Umbilical cord (tissue), 2 donors: ENCODE data around the gene WWOX. TPM values are rescaled to one million over a fixed set of nuclear protein-coding genes. Genes with fewer than 3 reads are reported as not detected.

Experiments used
- DNase-seq: peaks from one replicate; pipeline ENCODE4 v3.0.0-alpha.2; 2015; ENCODE audit warnings: low spot score
- total RNA-seq: library from RNA; depleted of rRNA; stranded (reverse); fragments of >200 nt; gene quantifications from one replicate; pipeline ENCODE4 v1.2.3, GENCODE V29; 2014; ENCODE audit warnings: low replicate concordance; ENCODE audit not compliant: insufficient read depth

Gene WWOX
- total RNA-seq, 1 donor from 2014 or later, result 54.4 TPM

DNA sequence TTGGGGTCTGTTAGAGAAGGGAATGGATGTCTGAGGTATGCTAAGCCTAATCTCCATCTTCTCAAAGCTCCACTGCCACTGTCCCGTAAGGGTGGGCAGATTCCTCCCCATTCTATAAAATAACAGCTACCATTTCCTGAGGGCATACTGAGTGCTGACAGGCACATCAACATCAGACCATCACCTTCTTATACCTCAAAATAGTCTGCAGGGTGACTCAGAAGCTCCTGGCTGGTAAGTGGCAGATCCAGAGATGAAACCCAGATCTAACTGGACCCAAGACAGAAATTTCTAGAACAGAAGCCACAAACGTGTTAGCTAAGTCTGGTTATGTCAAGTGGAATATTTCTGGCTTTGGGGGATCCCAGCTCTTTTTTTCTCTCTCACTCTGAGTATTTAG is 548.0 kb downstream of the WWOX start:
- DNase-seq, result no peak

GRCh38 chr16:78648517-78648916 is 549.1 kb downstream of the WWOX start:
- DNase-seq, result peak; percentile 35

- no peak for DNase-seq
Observed at GRCh38 chr16:78650339-78651074, 551.1 kb downstream of the WWOX start.

DNA sequence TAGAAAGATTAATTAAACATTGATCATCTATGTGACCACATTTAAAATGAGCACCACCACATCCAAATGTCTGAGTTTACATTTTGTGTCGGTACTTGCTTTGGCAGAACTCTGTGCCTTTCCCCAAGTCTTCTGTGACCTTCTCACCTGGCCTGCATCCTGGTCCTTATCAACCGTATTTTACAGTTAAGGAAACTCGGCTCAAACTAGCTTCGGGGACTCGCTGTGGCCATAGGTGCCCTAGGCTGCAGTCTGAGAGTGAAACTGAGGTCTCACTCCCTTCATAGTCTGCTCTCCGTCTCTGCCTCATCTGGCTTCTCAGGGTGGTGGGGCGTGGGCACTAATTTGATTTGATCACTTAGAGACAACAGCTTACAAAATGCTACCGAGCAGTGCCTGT is 555.5 kb downstream of the WWOX start:
- DNase-seq, result no peak

DNA sequence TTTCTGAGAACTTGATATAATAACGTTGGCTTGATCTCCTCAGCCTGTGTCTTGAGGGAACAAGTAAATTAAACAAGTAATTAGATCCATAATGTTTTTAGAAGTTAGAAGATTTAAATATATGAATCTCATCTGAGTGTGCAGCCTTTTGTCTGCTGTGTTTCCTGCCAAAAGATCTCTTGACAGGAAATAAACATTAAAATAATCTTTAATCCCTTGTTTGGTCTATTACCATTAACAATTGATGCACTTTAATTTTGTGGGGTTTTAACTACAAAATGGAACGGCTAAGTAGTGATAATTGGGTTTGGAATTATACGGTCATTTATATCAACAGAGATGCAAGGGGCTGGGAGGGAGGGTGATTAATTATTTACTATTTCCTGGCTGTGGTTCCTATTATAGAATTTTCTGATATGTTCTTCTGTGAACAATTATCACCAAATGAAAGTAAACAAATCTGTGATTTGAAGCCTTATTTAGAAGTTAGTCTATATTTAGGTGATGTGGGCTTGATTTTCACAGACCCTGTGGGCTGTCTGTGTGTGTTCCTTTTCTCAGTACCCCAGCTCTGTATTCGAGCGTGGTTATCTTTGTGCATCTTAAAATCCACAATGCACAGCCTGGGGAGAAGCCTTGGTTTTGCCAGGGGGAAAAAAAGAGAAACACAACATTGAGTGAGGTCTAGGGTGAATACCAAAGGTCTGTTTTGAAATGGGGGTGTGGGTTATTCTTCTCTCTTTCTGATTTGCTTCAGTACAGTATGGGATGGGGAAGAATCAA is 556.1 kb downstream of the WWOX start:
- DNase-seq, result no peak

DNA sequence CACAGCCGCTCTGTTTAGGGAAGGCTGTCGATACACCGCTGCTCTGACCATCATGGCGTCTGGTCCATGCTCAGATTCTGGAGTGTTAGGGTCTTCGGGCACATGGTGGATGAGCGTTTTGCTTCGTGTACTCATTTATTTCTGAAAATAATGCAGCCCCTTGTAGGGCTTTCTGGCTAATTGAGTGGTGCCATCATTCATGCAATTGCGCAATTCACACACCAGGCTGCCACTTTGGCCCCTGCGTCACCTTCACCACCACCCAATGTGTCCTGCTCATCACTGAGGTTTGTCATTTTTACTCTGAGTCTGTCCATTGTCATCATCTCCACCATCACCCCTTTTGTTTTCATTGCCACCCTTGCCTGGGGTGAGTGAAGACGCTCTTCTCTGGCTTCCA is 557.4 kb downstream of the WWOX start:
- no peak for DNase-seq

DNA sequence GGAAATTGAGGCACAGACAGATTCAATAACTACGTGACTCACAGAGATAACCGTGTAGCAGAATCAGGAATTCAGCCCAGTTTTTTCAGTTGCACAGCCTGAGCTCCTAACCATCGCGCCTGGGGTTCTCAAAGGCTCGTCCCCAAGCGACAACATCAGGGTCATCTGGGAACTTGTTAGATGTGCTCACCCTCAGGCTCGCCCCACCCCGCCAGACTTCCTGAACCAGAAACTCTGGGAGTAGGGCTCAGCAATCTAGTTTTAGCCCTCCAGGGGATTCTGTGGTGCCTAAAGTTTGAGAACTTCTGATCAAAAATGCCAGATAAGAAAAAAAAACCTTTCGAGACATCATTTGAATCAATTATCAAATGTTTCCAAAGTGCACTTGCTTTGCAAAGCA is 559.8 kb downstream of the WWOX start:
- no peak for DNase-seq

GRCh38 chr16:78659668-78660217 is 560.3 kb downstream of the WWOX start:
- no peak for DNase-seq

GRCh38 chr16:78660795-78661194 is 561.3 kb downstream of the WWOX start:
- no peak for DNase-seq

GRCh38 chr16:78663690-78664089 is 564.2 kb downstream of the WWOX start:
- DNase-seq, result no peak

DNA sequence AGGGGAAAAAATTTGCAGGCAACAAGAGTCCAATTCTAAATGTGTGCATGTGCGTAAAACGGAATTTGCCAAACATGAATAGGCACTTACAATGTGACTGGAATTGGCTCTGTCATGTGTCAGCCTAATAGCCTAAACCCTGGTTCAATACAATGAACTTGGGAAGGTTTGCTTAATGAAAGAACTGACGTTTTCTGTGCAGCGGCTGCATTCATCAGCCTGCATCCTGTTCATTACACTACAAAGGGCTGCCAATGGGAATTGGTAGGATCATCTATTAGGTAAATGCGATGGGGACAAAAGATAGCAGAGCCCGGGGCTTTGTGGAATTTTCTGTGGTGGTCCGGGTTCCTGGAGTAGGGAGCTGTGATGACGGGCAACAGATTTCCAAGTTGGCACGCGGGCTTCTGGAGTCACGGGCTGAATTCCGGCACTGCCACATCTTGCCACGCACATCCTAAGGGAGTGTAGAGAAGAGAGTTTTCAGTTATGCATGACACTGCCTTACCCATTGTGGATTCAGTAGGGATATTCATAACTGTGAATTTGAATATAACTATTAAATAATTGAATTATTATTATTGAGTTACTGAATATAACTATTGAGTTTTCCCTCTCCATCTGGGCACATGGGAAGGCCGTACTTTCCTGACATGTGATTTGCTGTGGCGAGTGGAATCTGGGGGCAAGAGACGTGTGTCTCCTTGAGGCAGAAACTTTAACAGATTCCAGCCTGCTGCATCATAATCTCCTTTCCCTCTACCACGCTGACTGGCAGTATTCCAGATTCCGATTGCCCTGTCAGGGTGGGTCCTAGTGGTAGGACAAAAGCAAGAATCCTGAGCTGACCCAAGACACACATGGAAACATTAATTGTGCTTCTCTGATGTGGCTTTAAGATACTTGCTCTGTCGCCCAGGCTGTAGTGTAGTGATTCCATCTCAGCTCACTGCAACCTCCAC is 565.6 kb downstream of the WWOX start:
- DNase-seq, result peak; percentile 40

DNA sequence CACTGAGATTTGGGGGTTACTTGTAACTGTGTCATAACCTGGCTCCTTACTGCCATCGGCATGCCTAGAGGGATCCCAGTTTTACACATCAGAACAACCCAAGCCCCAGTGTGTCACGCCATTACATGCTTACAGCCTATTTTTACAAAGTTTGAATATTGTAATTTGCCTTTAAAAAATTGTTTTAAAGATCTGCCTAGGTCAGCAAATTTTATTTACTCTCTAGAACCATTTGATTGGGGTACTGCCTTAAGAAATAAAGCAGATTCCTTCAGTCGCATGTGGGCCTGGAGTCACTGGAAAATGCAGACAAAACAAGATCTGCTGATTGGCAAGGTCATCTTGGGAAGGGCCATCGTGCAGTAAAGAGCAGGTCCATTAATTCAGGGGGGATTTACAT is 566.9 kb downstream of the WWOX start:
- DNase-seq, result no peak

DNA sequence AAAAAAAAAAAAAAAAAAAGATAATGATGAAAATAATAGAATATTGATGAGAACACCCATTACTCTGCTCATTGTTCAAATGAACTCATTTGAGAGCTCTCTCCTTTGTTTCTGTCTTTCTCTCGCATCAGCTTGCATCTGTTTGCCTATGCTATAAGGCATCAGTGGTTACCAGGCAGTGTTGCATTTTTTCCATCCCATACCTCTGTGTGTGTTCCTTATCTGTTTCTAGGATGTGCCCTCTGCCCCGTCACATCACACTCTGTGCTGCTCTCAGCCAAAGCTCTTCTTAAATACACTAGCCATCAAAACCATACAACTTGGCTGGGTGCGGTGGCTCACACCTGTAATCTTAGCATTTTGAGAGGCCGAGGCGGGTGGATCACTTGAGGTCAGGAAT is 568.2 kb downstream of the WWOX start:
- no peak for DNase-seq

DNA sequence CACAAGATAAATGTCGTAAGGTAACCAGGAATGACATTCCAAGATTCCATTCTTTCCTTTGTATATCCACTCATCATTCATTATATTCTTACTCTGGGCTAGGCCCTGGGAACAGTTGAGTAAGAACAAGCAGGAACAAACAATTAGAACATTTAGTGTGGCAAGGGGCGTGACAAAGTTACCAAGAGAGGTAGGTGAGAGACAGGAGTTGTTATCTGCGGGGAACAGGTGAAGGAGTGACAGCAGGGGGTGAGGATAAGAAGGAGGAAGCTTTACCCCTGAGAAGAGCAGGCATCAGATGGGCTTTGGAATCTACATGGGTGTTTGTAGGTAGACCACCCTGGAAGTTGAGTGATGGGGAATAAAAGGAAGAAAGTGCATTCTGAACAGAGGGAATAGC is 568.9 kb downstream of the WWOX start:
- no peak for DNase-seq

GRCh38 chr16:78669994-78670393 is 570.5 kb downstream of the WWOX start:
- peak; percentile 21 for DNase-seq

GRCh38 chr16:78672779-78673556 is 573.5 kb downstream of the WWOX start:
- no peak for DNase-seq

GRCh38 chr16:78673884-78674283 is 574.4 kb downstream of the WWOX start:
- DNase-seq, result no peak

- no peak for DNase-seq
Observed at GRCh38 chr16:78675312-78675711, 575.9 kb downstream of the WWOX start.

DNA sequence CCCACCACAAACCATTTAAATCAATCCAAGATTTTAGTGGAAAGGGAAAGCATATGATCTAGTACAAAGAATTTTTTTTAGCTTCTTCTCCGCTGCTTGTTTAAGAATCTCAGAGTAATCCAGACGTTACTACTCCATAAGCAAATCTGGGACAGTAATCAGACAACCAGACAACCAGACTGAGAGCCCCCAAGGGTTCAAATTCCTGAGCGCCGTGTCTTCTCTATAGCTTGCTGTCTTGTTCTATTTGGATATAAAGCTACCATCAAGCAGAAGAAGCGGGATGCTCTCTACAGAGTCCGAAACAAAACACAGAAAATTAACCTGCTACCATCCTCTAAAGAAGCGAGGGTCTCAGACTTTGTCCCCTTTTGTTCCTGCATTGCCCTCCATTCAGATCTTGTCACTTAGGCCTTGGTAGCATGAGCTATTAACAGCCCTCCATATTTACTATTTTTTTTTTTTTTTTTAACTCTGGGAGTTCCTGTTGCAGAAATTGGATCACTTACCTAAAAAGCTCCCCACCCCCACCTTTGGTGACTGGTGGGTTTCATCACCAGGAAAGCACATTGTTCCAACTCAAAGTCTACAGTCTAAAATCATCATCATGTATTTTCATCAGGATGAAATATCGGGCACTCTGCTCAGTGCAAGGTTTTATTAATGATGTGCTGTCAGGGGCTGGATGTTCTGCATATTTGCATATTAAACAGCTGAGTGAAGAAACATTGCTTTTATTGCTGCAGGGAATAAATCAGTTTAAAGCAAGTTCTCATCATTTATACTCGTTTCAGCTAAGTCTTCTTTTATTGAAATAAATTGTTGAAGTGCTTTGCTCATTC is 576.7 kb downstream of the WWOX start:
- DNase-seq, result peak; percentile 34

GRCh38 chr16:78677181-78677731 is 577.8 kb downstream of the WWOX start:
- peak; percentile 28 for DNase-seq
